Measurements from ENCODE around the gene SPC24.
"Not testable (repeated sequence)": the region's sequence is repeated elsewhere in the genome, so short reads cannot be mapped to it uniquely, and the experiment has no call there.

SPC24 gene

DNA sequence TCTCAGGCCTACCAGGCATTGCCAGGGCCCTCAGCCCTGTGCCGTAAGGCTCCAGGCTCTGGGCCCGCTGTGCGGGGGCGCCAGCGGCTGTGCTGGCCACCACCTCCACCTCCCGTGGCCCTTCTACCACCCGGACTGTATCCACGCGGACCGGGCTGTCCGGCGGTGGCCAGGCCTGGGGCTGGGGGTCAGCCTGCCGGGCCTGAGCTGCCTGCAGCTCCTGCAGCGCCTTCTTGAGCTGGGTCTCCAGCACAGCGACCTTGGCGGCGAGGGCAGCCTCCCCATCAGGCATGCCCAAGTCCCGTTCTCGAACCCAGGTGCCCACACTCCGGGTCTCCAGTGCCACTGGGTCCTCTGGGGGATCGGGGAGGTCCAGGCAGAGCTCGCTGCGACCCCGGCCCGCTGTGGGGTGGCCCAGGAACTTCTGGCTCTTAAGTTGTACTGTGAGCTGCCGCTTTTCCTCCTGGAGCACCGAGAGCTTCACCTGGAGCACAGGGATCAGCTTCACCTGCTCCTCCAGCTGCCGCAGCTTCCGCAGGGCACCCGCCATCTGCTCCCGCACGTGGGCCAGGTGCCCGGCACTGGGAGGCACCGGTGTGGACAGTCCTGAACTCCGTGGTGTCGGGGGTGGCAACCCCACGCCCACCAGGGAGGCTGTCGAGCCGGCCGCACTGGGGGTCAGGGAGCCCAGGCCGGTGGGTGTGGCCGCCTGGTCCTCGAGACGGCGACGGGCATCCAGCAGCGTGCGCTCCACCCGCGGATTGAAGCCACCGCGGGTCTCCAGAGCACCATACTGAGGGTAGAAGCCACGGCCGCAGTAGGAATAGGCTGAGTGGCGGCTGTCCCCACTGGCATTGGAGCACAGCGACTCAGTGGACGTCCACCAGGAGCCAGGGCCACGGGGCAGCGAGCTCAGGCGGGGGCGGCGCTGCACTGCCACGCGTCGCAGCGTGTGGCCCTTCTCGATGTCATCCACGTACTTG, 37.7 kb upstream of the SPC24 start:
- DNase-seq (ENCODE audit: low read depth in 2 of 2), result no peak

DNA sequence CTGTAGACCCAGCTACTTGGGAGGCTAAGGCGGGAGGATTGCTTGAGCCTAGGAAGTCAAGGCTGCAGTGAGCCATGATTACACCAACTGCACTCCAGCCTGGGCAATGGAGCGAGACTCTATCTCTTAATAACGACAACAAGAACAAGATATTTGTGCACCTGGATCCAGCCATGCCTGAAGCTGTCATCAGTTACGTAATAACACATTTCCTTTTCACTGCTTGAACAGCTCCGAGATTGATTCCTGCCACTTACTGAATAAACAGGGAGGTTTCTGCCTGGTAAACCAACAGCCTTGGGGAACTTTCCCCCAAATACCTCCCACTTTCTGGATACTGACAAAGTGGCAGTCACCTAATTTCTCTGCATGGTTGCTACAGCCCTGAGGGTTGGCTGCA, 36.4 kb upstream of the SPC24 start:
- DNase-seq (ENCODE audit: low read depth in 2 of 2), result no peak

DNA sequence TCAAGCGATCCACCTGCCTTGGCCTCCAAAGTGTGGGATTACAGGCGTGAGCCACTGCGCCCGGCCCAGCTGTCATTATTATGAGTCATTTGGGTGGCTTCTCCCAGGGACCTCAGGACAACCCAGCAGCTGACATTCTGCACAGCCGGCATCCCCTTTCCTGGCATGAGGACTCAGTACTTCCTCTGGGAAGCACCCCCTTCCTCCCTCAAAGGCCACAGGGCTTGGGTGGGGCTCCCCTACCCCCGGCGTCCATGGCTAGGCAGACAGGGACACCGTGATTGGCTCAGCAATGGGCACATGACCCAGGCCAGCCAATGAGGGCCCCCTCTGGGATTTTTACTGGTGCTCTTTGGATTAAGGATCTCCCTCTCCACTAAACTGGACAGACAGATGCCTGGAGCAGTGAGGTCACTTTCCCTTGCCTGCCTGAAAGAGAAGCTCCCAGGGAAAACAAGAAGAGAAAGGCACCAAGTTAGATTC, 35.7 kb upstream of the SPC24 start:
- DNase-seq (ENCODE audit: low read depth in 2 of 2), result no peak

DNA sequence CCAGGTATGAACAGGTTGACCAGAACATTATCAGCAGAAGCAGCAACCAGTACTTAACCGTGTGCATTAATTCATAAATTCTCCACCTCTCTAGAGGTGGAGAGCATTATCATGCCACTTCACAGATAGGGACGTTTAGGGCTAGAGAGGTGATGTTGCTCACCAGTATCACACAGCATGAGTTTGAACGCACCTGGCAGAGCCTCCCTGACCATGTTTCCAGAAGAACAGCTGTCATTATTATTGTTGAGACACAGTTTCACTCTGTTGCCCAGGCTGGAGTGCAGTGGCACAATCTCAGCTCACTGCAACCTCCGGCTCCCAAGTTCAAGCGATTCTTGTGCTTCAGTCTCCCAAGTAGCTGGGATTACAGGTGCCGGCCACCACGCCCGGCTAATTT, 34.9 kb upstream of the SPC24 start:
- no peak for DNase-seq (ENCODE audit: low read depth in 2 of 2)

DNA sequence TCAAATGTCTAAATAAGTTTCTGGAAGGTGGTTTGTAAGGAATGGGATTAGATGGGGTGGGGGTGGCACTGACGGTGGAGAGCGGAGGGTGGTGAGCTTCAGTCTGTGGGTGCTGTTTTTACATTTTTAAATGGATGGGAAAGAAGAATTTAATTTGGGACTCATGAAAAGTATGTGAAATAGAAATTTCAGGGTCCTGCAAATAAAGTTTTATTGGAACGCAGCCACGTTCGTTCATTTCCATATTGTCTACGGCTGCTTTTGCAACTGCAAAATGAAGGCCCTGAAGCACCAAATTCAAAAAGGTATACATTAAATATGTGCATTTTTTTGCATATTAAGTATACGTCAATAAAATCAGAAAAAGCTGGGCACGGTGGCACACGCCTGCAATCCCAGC, 31.9 kb upstream of the SPC24 start:
- no peak for DNase-seq (ENCODE audit: low read depth in 2 of 2)

DNA sequence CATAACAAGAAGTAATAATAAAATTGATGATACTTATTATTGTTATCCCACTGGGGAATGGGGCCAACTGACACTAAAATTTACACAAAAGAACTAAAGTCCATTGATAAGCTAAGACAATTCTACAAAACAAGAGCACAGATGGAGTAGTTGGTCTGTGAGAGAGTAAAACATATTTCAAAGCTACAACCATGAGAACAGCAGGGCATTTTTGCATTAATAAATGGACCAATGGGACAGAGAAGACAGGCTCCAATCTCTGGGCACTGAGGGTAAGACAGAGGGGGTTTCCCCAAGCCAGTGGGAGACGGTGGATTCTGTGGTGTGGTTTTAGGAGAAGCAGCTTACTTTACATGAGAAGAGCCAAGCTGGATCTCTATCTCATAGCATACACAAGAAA, 27.4 kb upstream of the SPC24 start:
- DNase-seq (ENCODE audit: low read depth in 2 of 2), result no peak

GRCh38 chr19:11181488-11181887, 25.9 kb upstream of the SPC24 start:
- no peak for DNase-seq (ENCODE audit: low read depth in 2 of 2)

DNA sequence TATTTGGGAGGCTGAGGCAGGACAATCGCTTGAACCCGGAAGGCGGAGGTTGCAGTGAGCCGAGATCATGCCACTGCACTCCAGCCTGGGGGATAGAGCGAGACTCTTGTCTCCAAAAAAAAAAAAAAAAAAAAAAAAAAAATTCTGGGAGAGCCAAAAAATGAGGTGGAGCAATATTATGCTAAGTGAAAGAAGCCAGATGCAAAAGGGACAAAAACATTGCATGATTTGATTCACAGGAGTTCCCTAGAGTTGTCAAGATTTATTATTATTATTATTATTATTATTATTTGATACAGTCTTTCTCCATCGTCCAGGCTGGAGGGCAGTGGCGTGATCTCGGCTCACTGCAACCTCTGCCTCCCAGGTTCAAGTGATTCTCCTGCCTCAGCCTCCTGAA, 25.4 kb upstream of the SPC24 start:
- not testable (repeated sequence) for DNase-seq (ENCODE audit: low read depth in 2 of 2)

DNA sequence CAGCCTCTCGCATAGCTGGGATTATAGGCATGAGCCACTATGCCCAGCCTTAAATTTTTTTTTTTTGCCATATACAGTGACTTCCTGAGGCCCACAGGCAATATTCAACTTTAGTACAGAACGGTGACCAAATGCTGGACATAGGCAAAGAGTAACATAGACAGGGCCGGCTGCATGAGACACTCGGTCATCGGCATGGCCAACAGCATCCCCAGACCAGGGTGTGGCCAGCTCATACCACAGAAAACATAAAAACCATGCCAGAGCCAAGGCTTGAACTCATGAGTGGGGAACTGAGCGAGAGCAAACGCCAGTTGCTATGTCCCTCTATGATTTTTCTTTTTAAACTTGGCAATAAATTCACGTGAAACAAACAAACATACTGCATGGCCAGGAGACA, 24.8 kb upstream of the SPC24 start:
- DNase-seq (ENCODE audit: low read depth in 2 of 2), result no peak

DNA sequence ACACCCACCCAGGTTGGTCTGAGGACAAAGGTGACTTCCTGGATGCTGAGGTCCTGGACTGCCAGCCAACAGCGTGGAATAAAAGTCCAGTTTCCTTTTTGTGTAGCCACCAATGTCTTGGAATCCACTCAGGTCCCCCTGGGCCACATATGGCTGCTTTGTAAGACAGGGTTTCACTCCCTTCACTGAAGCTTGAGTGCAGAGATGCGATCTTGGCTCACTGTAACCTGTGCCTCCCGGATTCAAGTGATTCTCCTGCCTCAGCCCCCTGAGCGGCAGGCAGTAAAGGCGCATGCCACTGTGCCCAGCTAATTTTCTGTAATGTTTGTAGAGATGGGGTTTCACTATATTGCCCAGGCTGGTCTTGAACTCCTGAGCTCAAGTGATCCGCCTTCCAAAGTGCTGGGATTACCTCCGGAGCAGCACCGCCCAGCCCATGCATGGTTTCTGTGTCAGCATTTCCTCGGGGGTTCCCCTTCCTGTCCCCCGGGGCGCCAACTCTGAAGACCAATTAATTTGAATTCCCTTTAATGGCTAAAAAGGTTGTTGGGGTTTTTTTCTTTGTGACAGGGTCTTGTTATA, 24.2 kb upstream of the SPC24 start:
- no peak for DNase-seq (ENCODE audit: low read depth in 2 of 2)

- not testable (repeated sequence) for DNase-seq (ENCODE audit: low read depth in 2 of 2)
Observed at GRCh38 chr19:11179145-11179465, 23.5 kb upstream of the SPC24 start.

- no peak for DNase-seq (ENCODE audit: low read depth in 2 of 2)
Observed at GRCh38 chr19:11177592-11177991, 22.0 kb upstream of the SPC24 start.

GRCh38 chr19:11176466-11177193, 21.0 kb upstream of the SPC24 start:
- DNase-seq (ENCODE audit: low read depth in 2 of 2), result no peak

- DNase-seq (ENCODE audit: low read depth in 2 of 2), result no peak
Observed at GRCh38 chr19:11175920-11176319, 20.3 kb upstream of the SPC24 start.

- DNase-seq (ENCODE audit: low read depth in 2 of 2), result no peak
Observed at GRCh38 chr19:11174336-11174735, 18.8 kb upstream of the SPC24 start.

- DNase-seq (ENCODE audit: low read depth in 2 of 2), result no peak
Observed at GRCh38 chr19:11173516-11174155, 18.1 kb upstream of the SPC24 start.

DNA sequence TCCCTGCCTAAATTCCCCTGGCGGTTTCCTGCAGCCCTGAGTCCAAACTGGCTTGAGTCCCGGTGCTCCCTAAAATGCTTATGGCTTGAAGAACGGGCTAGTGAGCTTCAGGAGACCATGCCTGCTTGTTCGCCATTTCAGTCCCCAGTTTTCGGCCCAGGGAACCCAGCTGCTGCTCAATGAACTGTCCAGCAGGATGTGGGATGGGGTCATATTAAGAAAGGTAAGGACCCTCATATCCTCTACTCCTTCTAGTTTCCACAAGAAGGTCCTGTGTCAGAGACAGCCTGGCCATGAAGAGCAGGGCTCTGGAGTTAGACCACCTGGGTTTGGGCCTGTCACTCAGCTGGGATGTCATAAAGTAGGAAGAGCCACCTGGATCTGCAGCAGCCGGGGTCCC, 17.0 kb upstream of the SPC24 start:
- no peak for DNase-seq (ENCODE audit: low read depth in 2 of 2)

GRCh38 chr19:11171144-11171543, 15.6 kb upstream of the SPC24 start:
- no peak for DNase-seq (ENCODE audit: low read depth in 2 of 2)

- no peak for DNase-seq (ENCODE audit: low read depth in 2 of 2)
Observed at GRCh38 chr19:11169896-11170678, 14.5 kb upstream of the SPC24 start.

GRCh38 chr19:11168568-11168967, 13.0 kb upstream of the SPC24 start:
- DNase-seq (ENCODE audit: low read depth in 2 of 2), result no peak

Data from activated CD4-positive, alpha-beta T cell treated with anti-CD3 and anti-CD28 coated beads for 24 hours (primary cell).